GM23338 (cell line): ENCODE data around the gene SNAI1. TPM values are rescaled to one million over a fixed set of nuclear protein-coding genes. Genes with fewer than 3 reads are reported as not detected.

Experiments
- ATAC-seq: fragments of 200-7000 bp; cut with Tn5 transposase; 3 replicates; pipeline ENCODE4 v1.9.1; 2020
- DNase-seq: peaks from one replicate; pipeline ENCODE4 v3.0.0-alpha.2; 2015; ENCODE audit warnings: low spot score
- H2AFZ ChIP-seq: fragments of 200-600 bp; sonication (generic); 2 replicates; pipeline ENCODE4 v1.8.0; 2016; ENCODE audit warnings: antibody characterized with exemption, mild to moderate bottlenecking, moderate library complexity
- H3F3A ChIP-seq: fragments of 200-600 bp; sonication (generic); replicated peaks from 2 replicates; pipeline ENCODE4 v1.8.0; 2017; ENCODE audit warnings: antibody characterized with exemption, mixed run types, low read depth
- H3K27ac ChIP-seq: fragments of 200-600 bp; sonication (generic); 2 replicates; pipeline ENCODE4 v1.6.1; 2016; ENCODE audit warnings: low read depth
- H3K27me3 ChIP-seq: fragments of 200-600 bp; sonication (generic); 2 replicates; pipeline ENCODE4 v1.8.0; 2016; ENCODE audit warnings: mild to moderate bottlenecking, mixed run types, moderate library complexity; ENCODE audit not compliant: insufficient read depth
- H3K36me3 ChIP-seq: fragments of 200-600 bp; sonication (generic); 2 replicates; pipeline ENCODE4 v1.8.0; 2016; ENCODE audit warnings: mild to moderate bottlenecking; ENCODE audit not compliant: insufficient read depth
- H3K4me1 ChIP-seq: fragments of 200-600 bp; sonication (generic); 2 replicates; pipeline ENCODE4 v1.8.0; 2016; ENCODE audit warnings: mild to moderate bottlenecking, moderate library complexity; ENCODE audit not compliant: insufficient read depth
- H3K4me2 ChIP-seq: fragments of 200-600 bp; sonication (generic); 2 replicates; pipeline ENCODE4 v1.7.1; 2017; ENCODE audit warnings: mixed run types
- H3K4me3 ChIP-seq: fragments of 200-600 bp; sonication (generic); 2 replicates; pipeline ENCODE4 v1.6.1; 2016; ENCODE audit warnings: mixed run types
- H3K79me2 ChIP-seq: fragments of 200-600 bp; sonication (generic); replicated peaks from 2 replicates; pipeline ENCODE4 v1.8.0; 2017; ENCODE audit warnings: mild to moderate bottlenecking; ENCODE audit not compliant: insufficient read depth
- H3K9me2 ChIP-seq: fragments of 200-600 bp; sonication (generic); 2 replicates; pipeline ENCODE4 v1.8.0; 2017; ENCODE audit not compliant: insufficient read depth
- H4K20me1 ChIP-seq: fragments of 200-600 bp; sonication (generic); replicated peaks from 2 replicates; pipeline ENCODE4 v1.8.0; 2017; ENCODE audit warnings: mild to moderate bottlenecking; ENCODE audit not compliant: insufficient read depth
- H3K27ac Mint-ChIP-seq: 2 replicates; pipeline ENCODE4 v1.8.0; 2020; ENCODE audit warnings: inconsistent platforms, mild to moderate bottlenecking, moderate library complexity, mixed read lengths
- H3K27me3 Mint-ChIP-seq: 3 replicates; pipeline ENCODE4 v1.8.0; 2022; ENCODE audit warnings: low read depth, mild to moderate bottlenecking, moderate library complexity, mixed read lengths, inconsistent platforms; ENCODE audit not compliant: insufficient read depth, poor library complexity
- H3K36me3 Mint-ChIP-seq: 3 replicates; pipeline ENCODE4 v1.8.0; 2021; ENCODE audit warnings: low read depth, mild to moderate bottlenecking, inconsistent platforms, moderate library complexity, mixed read lengths
- H3K4me1 Mint-ChIP-seq: 3 replicates; pipeline ENCODE4 v1.8.0; 2020; ENCODE audit warnings: mild to moderate bottlenecking, inconsistent platforms, mixed read lengths
- H3K4me3 Mint-ChIP-seq: 3 replicates; pipeline ENCODE4 v1.8.0; 2021; ENCODE audit warnings: moderate library complexity, mild to moderate bottlenecking, inconsistent platforms, mixed read lengths
- H3K9me3 Mint-ChIP-seq: 3 replicates; pipeline ENCODE4 v1.8.0; 2020; ENCODE audit warnings: moderate library complexity, mild to moderate bottlenecking, inconsistent platforms, mixed read lengths
- CREB1 ChIP-seq: fragments of 250-450 bp; sonication (Bioruptor Pico); IDR thresholded peaks from 2 replicates; pipeline ENCODE4 v1.5.0; 2020; ENCODE audit warnings: low read depth, mild to moderate bottlenecking, moderate library complexity
- CTCF ChIP-seq, 2 experiments: fragments of 200-600 bp in 1 of 2; sonication (generic) in 1 of 2; conservative IDR thresholded peaks; 2 replicates each; pipeline versions ENCODE4 v1.5.1 to v1.6.1; 2016 to 2017; ENCODE audit warnings: antibody characterized with exemption in 2 of 2, low read depth in 2 of 2, mild to moderate bottlenecking in 2 of 2, moderate library complexity in 1 of 2
- ETS1 ChIP-seq: IDR thresholded peaks from 2 replicates; pipeline ENCODE4 v1.6.1; 2016; ENCODE audit warnings: antibody characterized with exemption
- EZH2phosphoT487 ChIP-seq: fragments of 200-600 bp; sonication (generic); IDR thresholded peaks from one replicate; pipeline ENCODE4 v1.8.1; 2018; ENCODE audit warnings: antibody characterized with exemption; ENCODE audit not compliant: unreplicated experiment
- JUNB ChIP-seq: IDR thresholded peaks from one replicate; pipeline ENCODE4 v1.6.1; 2016; ENCODE audit warnings: antibody characterized with exemption; ENCODE audit not compliant: unreplicated experiment
- NANOG ChIP-seq: IDR thresholded peaks from 2 replicates; pipeline ENCODE4 v1.6.1; 2016; ENCODE audit warnings: antibody characterized with exemption, borderline replicate concordance
- POLR2AphosphoS5 ChIP-seq: IDR thresholded peaks from 2 replicates; pipeline ENCODE4 v1.6.1; 2016; ENCODE audit warnings: antibody characterized with exemption, low read depth
- REST ChIP-seq: IDR thresholded peaks from one replicate; pipeline ENCODE4 v1.6.1; 2018; ENCODE audit warnings: antibody characterized with exemption; ENCODE audit not compliant: unreplicated experiment
- STAT1 ChIP-seq: IDR thresholded peaks from one replicate; pipeline ENCODE4 v1.6.1; 2016; ENCODE audit warnings: antibody characterized with exemption; ENCODE audit not compliant: unreplicated experiment
- ZNF114 ChIP-seq: fragments of 250-450 bp; sonication (Bioruptor Pico); IDR thresholded peaks from 2 replicates; pipeline ENCODE4 v1.5.0; 2020; ENCODE audit warnings: mild to moderate bottlenecking, moderate library complexity
- ZNF331 ChIP-seq: fragments of 250-450 bp; sonication (Bioruptor Pico); IDR thresholded peaks from 2 replicates; pipeline ENCODE4 v1.5.0; 2020; ENCODE audit warnings: low read depth, mild to moderate bottlenecking, moderate library complexity
- polyA plus RNA-seq: library from polyadenylated mRNA; unstranded; fragments of >200 nt; fragmentation: Nextera tagmentation; extraction: Ambion mirVana; gene quantifications from 2 replicates; pipeline ENCODE4 v1.2.1, GENCODE V29; 2016
- total RNA-seq: library from RNA; depleted of rRNA; stranded (reverse); fragments of >200 nt; shearing (Covaris generic); gene quantifications from 2 replicates; pipeline ENCODE4 v1.2.3, GENCODE V29; 2014

Gene SNAI1
- total and polyA plus RNA-seq, 2 experiments from 2014 or later = 4.2 to 8.4 TPM

- TF ChIP-seq JUNB (no peak), CTCF (conservative IDR thresholded peaks at IDR 0.05; ENCODE audit: low read depth in 2 of 2) (no peak), ZNF331 (CRISPR knock-in tag) (no peak), STAT1 (no peak)
Measured at GRCh38 chr20:50003253-50003656, 20.5 kb downstream of the SNAI1 start (continued).

GRCh38 chr20:50004229-50004628 is 21.4 kb downstream of the SNAI1 start:
- Mint-ChIP-seq H3K27me3 (no peaks in the 10 kb centered on the region), H3K9me3 (no peaks in the 10 kb centered on the region), H3K4me1 (peaks cover 7% of the 10 kb centered on the region; the same call in 2 of the 3 replicates), H3K27ac (no peak overlapping the region), H3K36me3 (no peaks in the 10 kb centered on the region), H3K4me3 (no peak overlapping the region)
- no peak for TF ChIP-seq STAT1
- TF ChIP-seq ETS1 = no peak
- no peak for TF ChIP-seq ZNF331 (CRISPR knock-in tag)
- no peak for TF ChIP-seq NANOG
- H3K27ac ChIP-seq = no peak overlapping the region
- H2AFZ ChIP-seq = no peak overlapping the region
- DNase-seq (no peak), ATAC-seq (no peak)
- no peaks in the 10 kb centered on the region for H3F3A ChIP-seq
- H3K4me1 ChIP-seq = no peaks in the 10 kb centered on the region
- no peaks in the 10 kb centered on the region for H3K79me2 ChIP-seq
- H3K27me3 ChIP-seq = no peaks in the 10 kb centered on the region
- H3K4me3 ChIP-seq = no peak overlapping the region
- H3K4me2 ChIP-seq = no peak overlapping the region
- no peaks in the 10 kb centered on the region for H3K36me3 ChIP-seq
- no peaks in the 10 kb centered on the region for H3K9me2 ChIP-seq
- no peaks in the 10 kb centered on the region for H4K20me1 ChIP-seq

- Histone ChIP-seq H3K27ac (no peak overlapping the region), H4K20me1 (no peaks in the 10 kb centered on the region), H3K4me3 (no peak overlapping the region), H3K27me3 (peaks cover 8% of the 10 kb centered on the region), H3K79me2 (no peaks in the 10 kb centered on the region), H3K9me2 (no peaks in the 10 kb centered on the region), H3K4me1 (no peaks in the 10 kb centered on the region), H2AFZ (no peak overlapping the region), H3K4me2 (no peak overlapping the region), H3K36me3 (no peaks in the 10 kb centered on the region), H3F3A (peaks cover 7% of the 10 kb centered on the region; the same call in 1 of the 2 replicates)
- DNase-seq (no peak), ATAC-seq (no peak)
- Mint-ChIP-seq H3K4me3 (no peak overlapping the region), H3K4me1 (peaks cover 13% of the 10 kb centered on the region), H3K27ac (no peak overlapping the region), H3K27me3 (peaks cover 8% of the 10 kb centered on the region), H3K36me3 (no peaks in the 10 kb centered on the region), H3K9me3 (no peaks in the 10 kb centered on the region)
- TF ChIP-seq ETS1 (no peak), CREB1 (no peak), EZH2phosphoT487 (no peak), ZNF114 (CRISPR knock-in tag) (no peak), NANOG (no peak), REST (no peak), STAT1 (no peak), POLR2AphosphoS5 (no peak)
Measured at GRCh38 chr20:50005471-50005981, 22.7 kb downstream of the SNAI1 start.
